ENCODE data around the gene CCN2.

GRCh38 chr6:131952886-131953509 is 1.8 kb upstream of the CCN2 start:
- TF ChIP-seq CTCF (conservative IDR thresholded peaks at IDR 0.05 in 1 of 2, IDR thresholded peaks at IDR 0.05 in 1 of 2; ENCODE audit: low read depth in 1 of 2, low read length in 2 of 2) (no peak), EZH2 (IDR thresholded peaks at IDR 0.05; ENCODE audit: low read length, missing control alignments) (no peak)

All from fibroblast of lung (primary cell).